Body of pancreas (tissue), 2 donors: ENCODE data around the gene LYSMD2. TPM values are rescaled to one million over a fixed set of nuclear protein-coding genes. Genes with fewer than 3 reads are reported as not detected.

Experiments
- total RNA-seq, 2 donors: library from RNA; depleted of rRNA; stranded (reverse); fragments of >200 nt; gene quantifications; one replicate each; pipeline ENCODE4 v1.1.0, GENCODE V29; 2016

Gene LYSMD2
- total RNA-seq, 2 donors from 2014 or later: 8.0 to 20.1 TPM

Other genes with a start within 250 kb of the LYSMD2 start
- 10 to 100 TPM; 34.8 to 48.1 TPM for gene DMXL2, start 114.9 kb downstream of the LYSMD2 start, total RNA-seq
- gene SCG3, start 56.2 kb downstream of the LYSMD2 start, total RNA-seq: 1 to 10 TPM; 2.9 to 6.3 TPM
- gene TMOD2, start 13.9 kb upstream of the LYSMD2 start, total RNA-seq: 1 to 10 TPM; 6.5 to 7.3 TPM
- gene TMOD3, start 92.0 kb upstream of the LYSMD2 start, total RNA-seq: 10 to 100 TPM in 1 of 2 donors, 1 to 10 TPM in 1; 9.2 to 11.2 TPM
- 1 to 10 TPM; 5.7 to 9.9 TPM for gene LEO1, start 234.1 kb upstream of the LYSMD2 start, total RNA-seq